22Rv1 (cell line): ENCODE results near the gene ANGPTL4.

Source experiments
- CTCF ChIP-seq: fragments of 450-650 bp; IDR thresholded peaks from 2 replicates; pipeline ENCODE4 v1.5.1; 2017; ENCODE audit warnings: mild to moderate bottlenecking
- ZFX ChIP-seq: fragments of 450-650 bp; IDR thresholded peaks from 2 replicates; pipeline ENCODE4 v1.6.1; 2017; ENCODE audit warnings: antibody characterized with exemption, borderline replicate concordance

GRCh38 chr19:8413629-8413995 lies 49.7 kb downstream of the ANGPTL4 start:
- no peak for TF ChIP-seq CTCF
- TF ChIP-seq ZFX = no peak
